K562 (cell line): ENCODE data around the gene RFNG. TPM values are rescaled to one million over a fixed set of nuclear protein-coding genes. Genes with fewer than 3 reads are reported as not detected.

Source experiments
- ATF1 ChIP-seq, 2 experiments: fragments of 450-650 bp in 1 of 2; IDR thresholded peaks; 2 replicates each; pipeline ENCODE4 v1.6.1; 2016; ENCODE audit warnings: missing compliant biosample characterization in 1 of 2, missing genetic modification characterization in 1 of 2
- BHLHE40 ChIP-seq: IDR thresholded peaks from 2 replicates; pipeline ENCODE4 v1.6.1; 2011; ENCODE audit warnings: low read length, improper control_type of control experiment
- CBX2 ChIP-seq: fragments of 200-600 bp; sonication (generic); IDR thresholded peaks from one replicate; pipeline ENCODE4 v1.6.1; 2012; ENCODE audit warnings: mild to moderate bottlenecking, low read length, inconsistent platforms; ENCODE audit not compliant: insufficient read depth, poor library complexity, severe bottlenecking
- ETV1 ChIP-seq: fragments of 450-650 bp; conservative IDR thresholded peaks from 2 replicates; pipeline ENCODE4 v1.6.1; 2016; ENCODE audit warnings: missing genetic modification characterization, control low read depth, low read depth, missing compliant biosample characterization
- FOS ChIP-seq: IDR thresholded peaks from 3 replicates; pipeline ENCODE4 v1.6.1; 2011; ENCODE audit not compliant: insufficient read length; ENCODE audit errors: extremely low read depth
- GATAD2B ChIP-seq: fragments of 450-650 bp; IDR thresholded peaks from 2 replicates; pipeline ENCODE4 v1.6.1; 2017; ENCODE audit warnings: mild to moderate bottlenecking, borderline replicate concordance
- HDGF ChIP-seq: fragments of 450-650 bp; IDR thresholded peaks from 2 replicates; pipeline ENCODE4 v1.6.1; 2016
- KAT7 ChIP-seq: sonication (generic); formaldehyde crosslinking; IDR thresholded peaks from 2 replicates; pipeline ENCODE4 v1.8.0; 2022; ENCODE audit warnings: missing genetic modification reagents, mild to moderate bottlenecking, borderline replicate concordance
- KDM5B ChIP-seq: fragments of 200-600 bp; sonication (generic); IDR thresholded peaks from 2 replicates; pipeline ENCODE4 v1.6.1; 2012; ENCODE audit warnings: low read depth, mild to moderate bottlenecking, moderate library complexity, low read length, control low read depth, inconsistent platforms; ENCODE audit not compliant: insufficient replicate concordance
- MCM2 ChIP-seq: fragments of 450-650 bp; IDR thresholded peaks from 2 replicates; pipeline ENCODE4 v1.6.1; 2017; ENCODE audit warnings: low read depth, mild to moderate bottlenecking
- NONO ChIP-seq, 2 experiments: fragments of 200-400 bp in 1 of 2; fragments of 450-650 bp in 1 of 2; formaldehyde crosslinking in 1 of 2; IDR thresholded peaks; 2 replicates each; pipeline ENCODE4 v1.6.1; 2017; ENCODE audit warnings: low read depth in 2 of 2, mild to moderate bottlenecking in 2 of 2, moderate library complexity in 2 of 2, low read length in 1 of 2
- NR2C2 ChIP-seq, 2 experiments: fragments of 200-800 bp in 1 of 2; sonication (Bioruptor generic) in 1 of 2; sonication (generic) in 1 of 2; formaldehyde crosslinking in 1 of 2; IDR thresholded peaks; 2 replicates each; pipeline versions ENCODE4 v1.6.1 to v1.8.0; 2016 to 2022; ENCODE audit warnings: mild to moderate bottlenecking in 1 of 2, missing compliant biosample characterization in 1 of 2, missing genetic modification characterization in 1 of 2, missing genetic modification reagents in 1 of 2
- PHF8 ChIP-seq: fragments of 200-600 bp; sonication (generic); IDR thresholded peaks from 2 replicates; pipeline ENCODE4 v1.6.1; 2012; ENCODE audit warnings: mixed run types, mild to moderate bottlenecking, inconsistent platforms, low read length, moderate library complexity, borderline replicate concordance
- PURB ChIP-seq: sonication (generic); formaldehyde crosslinking; IDR thresholded peaks from 2 replicates; pipeline ENCODE4 v1.9.0; 2021; ENCODE audit warnings: low read depth, mild to moderate bottlenecking, missing genetic modification reagents
- THRB ChIP-seq: fragments of 450-650 bp; formaldehyde crosslinking; conservative IDR thresholded peaks from 2 replicates; pipeline ENCODE4 v1.4.0; 2022; ENCODE audit warnings: mild to moderate bottlenecking, missing genetic modification characterization
- VEZF1 ChIP-seq: fragments of 200-800 bp; sonication (Bioruptor generic); IDR thresholded peaks from 2 replicates; pipeline ENCODE4 v1.6.1; 2017; ENCODE audit warnings: missing genetic modification characterization, missing compliant biosample characterization
- polyA plus RNA-seq, 8 experiments: library from polyadenylated mRNA; depleted of rRNA in 4 of 8; stranded (reverse) in 5 of 8; unstranded in 3 of 8; fragments of >200 nt; fragmentation: Nextera tagmentation in 2 of 8; fragmentation: Illumina TruSeq in 1 of 8; extraction: Ambion mirVana in 2 of 8; extraction: Trizol in 1 of 8; gene quantifications; 2 replicates each; pipeline versions ENCODE4 v1.2.1 to v1.2.3, GENCODE V29; 2011 to 2014; ENCODE audit warnings: inconsistent platforms in 1 of 8, missing spikeins in 1 of 8
- total RNA-seq, 7 experiments: library from RNA; depleted of rRNA in 6 of 7; stranded (reverse); fragments of >200 nt in 6 of 7; fragmentation: Illumina TruSeq in 2 of 7; extraction: Trizol in 2 of 7; gene quantifications; 2 replicates each; pipeline versions ENCODE4 v1.2.1 to v1.2.3, GENCODE V29; 2011 to 2021; ENCODE audit warnings: low replicate concordance in 1 of 7
- TF ChIP-seq, protein P1 (sequence below): fragments of 450-650 bp; IDR thresholded peaks from 2 replicates; pipeline ENCODE4 v1.6.1; 2016; ENCODE audit warnings: missing biosample characterization, missing genetic modification characterization
- TF ChIP-seq, protein P2 (sequence below): fragments of 250-450 bp; sonication (Bioruptor Pico); IDR thresholded peaks from 2 replicates; pipeline ENCODE4 v1.9.0; 2021; ENCODE audit warnings: mild to moderate bottlenecking, inconsistent platforms
- TF ChIP-seq, protein P3 (sequence below): fragments of 250-450 bp; sonication (Bioruptor Pico); IDR thresholded peaks from 2 replicates; pipeline ENCODE4 v1.9.0; 2021; ENCODE audit warnings: mild to moderate bottlenecking

The RFNG gene
- total and polyA plus RNA-seq, 9 of the 15 experiments (the other 6 are each of a cell fraction or from before 2014, with no cell fraction given), result 0.32 to 32.8 (median 9.5) TPM

DNA sequence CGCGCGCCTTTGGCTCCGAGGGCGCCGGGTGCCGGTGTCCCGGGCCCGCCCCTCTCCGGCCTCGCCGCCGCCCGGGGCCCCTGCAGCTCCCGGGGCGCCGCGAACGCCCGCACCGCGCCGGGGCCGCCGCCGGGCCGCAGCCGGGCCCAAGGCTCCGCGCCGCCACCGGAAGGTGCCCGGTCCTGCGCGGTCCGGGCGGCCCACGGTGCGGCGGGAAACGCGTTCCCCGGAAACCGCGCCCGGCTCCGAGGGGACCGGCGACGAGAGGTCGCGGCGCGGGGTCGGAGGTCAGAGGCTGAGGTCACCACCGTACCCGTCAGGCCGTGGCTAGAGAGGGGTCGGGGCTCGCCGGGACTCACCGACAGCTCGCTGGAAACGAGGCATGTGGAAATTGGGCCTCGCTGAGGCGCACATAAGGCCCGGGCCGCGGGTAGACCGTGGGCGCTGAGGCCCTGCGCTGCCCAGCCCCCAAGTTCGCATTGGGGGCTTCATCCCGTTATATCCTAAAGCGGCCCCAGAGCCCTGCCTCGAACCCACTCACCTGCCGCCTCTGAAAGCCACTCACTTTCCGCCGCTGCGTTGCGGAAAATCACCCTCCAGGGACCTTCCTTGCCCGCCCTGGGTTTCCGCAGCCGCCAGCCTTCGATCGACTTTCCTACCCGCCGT is 14.2 kb upstream of the RFNG start, which contains the start of gene DUS1L (continued):
- TF ChIP-seq, protein P1, sequence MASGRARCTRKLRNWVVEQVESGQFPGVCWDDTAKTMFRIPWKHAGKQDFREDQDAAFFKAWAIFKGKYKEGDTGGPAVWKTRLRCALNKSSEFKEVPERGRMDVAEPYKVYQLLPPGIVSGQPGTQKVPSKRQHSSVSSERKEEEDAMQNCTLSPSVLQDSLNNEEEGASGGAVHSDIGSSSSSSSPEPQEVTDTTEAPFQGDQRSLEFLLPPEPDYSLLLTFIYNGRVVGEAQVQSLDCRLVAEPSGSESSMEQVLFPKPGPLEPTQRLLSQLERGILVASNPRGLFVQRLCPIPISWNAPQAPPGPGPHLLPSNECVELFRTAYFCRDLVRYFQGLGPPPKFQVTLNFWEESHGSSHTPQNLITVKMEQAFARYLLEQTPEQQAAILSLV (tag), result no peak
- TF ChIP-seq ETV1 (tag) (no peak), NONO (IDR thresholded peaks at IDR 0.05; ENCODE audit: low read depth in 2 of 2, low read length in 1 of 2) (peak in 1 of 2 experiments; percentile 91; a peak in 2 of 4 replicates), MCM2 (no peak), KAT7 (peak; percentile 91; the same call in 1 of the 2 replicates), GATAD2B (peak; percentile 90; the same call in 1 of the 2 replicates), THRB (no peak), PHF8 (peak; percentile 81; the same call in 1 of the 2 replicates), FOS (no peak), CBX2 (no peak), KDM5B (no peak), ATF1 (CRISPR knock-in tag; IDR thresholded peaks at IDR 0.05) (no peak), ATF1 (tag; IDR thresholded peaks at IDR 0.05) (peak; percentile 66), PURB (CRISPR knock-in tag) (no peak), NR2C2 (CRISPR knock-in tag; IDR thresholded peaks at IDR 0.05) (peak; percentile 99), NR2C2 (tag; IDR thresholded peaks at IDR 0.05) (peak; percentile 100), BHLHE40 (0 out of 2 replicates have a peak, but pooled peaks have one; percentile 20), VEZF1 (peak; percentile 50; the same call in 1 of the 2 replicates), HDGF (no peak)
- TF ChIP-seq, protein P2, sequence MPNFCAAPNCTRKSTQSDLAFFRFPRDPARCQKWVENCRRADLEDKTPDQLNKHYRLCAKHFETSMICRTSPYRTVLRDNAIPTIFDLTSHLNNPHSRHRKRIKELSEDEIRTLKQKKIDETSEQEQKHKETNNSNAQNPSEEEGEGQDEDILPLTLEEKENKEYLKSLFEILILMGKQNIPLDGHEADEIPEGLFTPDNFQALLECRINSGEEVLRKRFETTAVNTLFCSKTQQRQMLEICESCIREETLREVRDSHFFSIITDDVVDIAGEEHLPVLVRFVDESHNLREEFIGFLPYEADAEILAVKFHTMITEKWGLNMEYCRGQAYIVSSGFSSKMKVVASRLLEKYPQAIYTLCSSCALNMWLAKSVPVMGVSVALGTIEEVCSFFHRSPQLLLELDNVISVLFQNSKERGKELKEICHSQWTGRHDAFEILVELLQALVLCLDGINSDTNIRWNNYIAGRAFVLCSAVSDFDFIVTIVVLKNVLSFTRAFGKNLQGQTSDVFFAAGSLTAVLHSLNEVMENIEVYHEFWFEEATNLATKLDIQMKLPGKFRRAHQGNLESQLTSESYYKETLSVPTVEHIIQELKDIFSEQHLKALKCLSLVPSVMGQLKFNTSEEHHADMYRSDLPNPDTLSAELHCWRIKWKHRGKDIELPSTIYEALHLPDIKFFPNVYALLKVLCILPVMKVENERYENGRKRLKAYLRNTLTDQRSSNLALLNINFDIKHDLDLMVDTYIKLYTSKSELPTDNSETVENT (CRISPR knock-in tag), result 0 out of 2 replicates have a peak, but pooled peaks have one; percentile 38
- TF ChIP-seq, protein P3, sequence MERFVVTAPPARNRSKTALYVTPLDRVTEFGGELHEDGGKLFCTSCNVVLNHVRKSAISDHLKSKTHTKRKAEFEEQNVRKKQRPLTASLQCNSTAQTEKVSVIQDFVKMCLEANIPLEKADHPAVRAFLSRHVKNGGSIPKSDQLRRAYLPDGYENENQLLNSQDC (CRISPR knock-in tag), result no peak
